Measurements from ENCODE around the gene TSTD2. TPM values are rescaled to one million over a fixed set of nuclear protein-coding genes. Genes with fewer than 3 reads are reported as not detected.

Gene TSTD2
- total RNA-seq, 1 experiment from 2014 or later: 29.7 TPM

DNA sequence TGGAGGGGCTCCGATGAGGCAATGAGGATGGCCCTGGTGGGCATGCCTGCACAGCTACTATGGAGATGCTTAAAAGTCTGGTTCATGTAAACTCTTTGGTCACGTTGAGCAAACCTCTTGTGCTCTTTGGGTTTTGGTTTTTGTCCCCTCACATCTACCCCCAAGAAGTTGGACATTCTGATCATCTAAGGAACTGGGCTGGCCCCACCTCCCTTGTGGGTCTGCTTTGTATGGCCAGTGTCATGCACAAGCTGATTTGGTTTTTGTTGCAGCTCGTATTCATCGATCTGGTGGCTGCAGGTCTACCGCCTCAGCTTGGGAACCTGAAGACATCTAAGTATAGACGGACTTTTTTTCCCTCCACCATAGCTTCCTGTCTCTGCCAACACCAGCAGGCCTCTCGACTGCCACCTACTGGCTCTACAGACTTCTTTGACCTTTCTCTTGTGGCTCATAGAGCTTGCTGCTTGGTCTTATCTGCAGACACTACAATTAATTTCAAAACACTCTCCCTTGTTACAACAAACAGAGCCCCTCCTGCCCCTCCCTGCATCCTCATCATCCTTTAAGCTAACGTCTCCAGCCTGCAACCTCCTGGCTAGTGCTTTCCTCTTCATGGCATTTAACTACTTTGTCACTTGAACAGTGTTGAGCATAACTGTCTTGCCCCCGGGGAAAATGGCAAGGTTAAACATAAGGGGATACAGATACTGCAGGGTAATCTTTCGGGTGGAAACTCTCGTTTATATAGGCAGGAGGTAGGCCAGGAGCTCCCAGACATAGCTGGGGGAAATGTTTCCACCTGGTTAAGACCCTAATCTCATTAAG lies 34.5 kb downstream of the TSTD2 start:
- ChIA-PET POLR2A (ENCODE audit: low non-redundant PET) (no interaction called here), CTCF (interaction anchor here (0.6 to 1.5 kb wide), 11 partner anchors 10 to 742 kb away, joined by 3 to 16 read pairs (median 7); partner anchors contain the start of gene TDRD7)
- intact Hi-C loops (cut with micrococcal nuclease; ENCODE audit: unreplicated experiment): loop anchor here (1.0 to 2.0 kb wide), 3 partner anchors 130 to 742 kb away; no protein-coding TSS in a partner anchor
- Histone ChIP-seq H3K27ac (ENCODE audit: low read depth, low read length, poor library complexity, severe bottlenecking) (no peak overlapping the region), H3K36me3 (ENCODE audit: insufficient read depth, low read length, poor library complexity, severe bottlenecking) (peaks cover 13% of the 10 kb centered on the region), H3K4me3 (ENCODE audit: low read depth, low read length, poor library complexity, severe bottlenecking) (no peak overlapping the region), H3K9me3 (ENCODE audit: low read depth, low read length, poor library complexity, severe bottlenecking) (no peaks in the 10 kb centered on the region), H3K4me1 (ENCODE audit: insufficient read depth, low read length, poor library complexity, severe bottlenecking) (no peaks in the 10 kb centered on the region), H3K27me3 (replicated peaks; ENCODE audit: insufficient read depth, low read depth, low read length, poor library complexity) (no peaks in the 10 kb centered on the region)
- TF ChIP-seq, protein P1, sequence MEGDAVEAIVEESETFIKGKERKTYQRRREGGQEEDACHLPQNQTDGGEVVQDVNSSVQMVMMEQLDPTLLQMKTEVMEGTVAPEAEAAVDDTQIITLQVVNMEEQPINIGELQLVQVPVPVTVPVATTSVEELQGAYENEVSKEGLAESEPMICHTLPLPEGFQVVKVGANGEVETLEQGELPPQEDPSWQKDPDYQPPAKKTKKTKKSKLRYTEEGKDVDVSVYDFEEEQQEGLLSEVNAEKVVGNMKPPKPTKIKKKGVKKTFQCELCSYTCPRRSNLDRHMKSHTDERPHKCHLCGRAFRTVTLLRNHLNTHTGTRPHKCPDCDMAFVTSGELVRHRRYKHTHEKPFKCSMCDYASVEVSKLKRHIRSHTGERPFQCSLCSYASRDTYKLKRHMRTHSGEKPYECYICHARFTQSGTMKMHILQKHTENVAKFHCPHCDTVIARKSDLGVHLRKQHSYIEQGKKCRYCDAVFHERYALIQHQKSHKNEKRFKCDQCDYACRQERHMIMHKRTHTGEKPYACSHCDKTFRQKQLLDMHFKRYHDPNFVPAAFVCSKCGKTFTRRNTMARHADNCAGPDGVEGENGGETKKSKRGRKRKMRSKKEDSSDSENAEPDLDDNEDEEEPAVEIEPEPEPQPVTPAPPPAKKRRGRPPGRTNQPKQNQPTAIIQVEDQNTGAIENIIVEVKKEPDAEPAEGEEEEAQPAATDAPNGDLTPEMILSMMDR (conservative IDR thresholded peaks at IDR 0.05; ENCODE audit: low read depth, low read length): peak; percentile 87
- TF ChIP-seq EZH2 (IDR thresholded peaks at IDR 0.05; ENCODE audit: borderline replicate concordance, low read depth, low read length, poor library complexity, severe bottlenecking): no peak
- no TSS peak for BruUV-seq (replicated peaks)
- DNase-seq (ENCODE audit: low spot score): peak; percentile 81

GRCh38 chr9:97596906-97597305 lies 36.3 kb downstream of the TSTD2 start:
- POLR2A ChIA-PET (ENCODE audit: low non-redundant PET): no interaction called here
- TF ChIP-seq, protein P1 (conservative IDR thresholded peaks at IDR 0.05; ENCODE audit: low read depth, low read length): no peak
- no peak for TF ChIP-seq EZH2 (IDR thresholded peaks at IDR 0.05; ENCODE audit: borderline replicate concordance, low read depth, low read length, poor library complexity, severe bottlenecking)
- intact Hi-C loops (cut with micrococcal nuclease; ENCODE audit: unreplicated experiment): no loop called here
- Histone ChIP-seq H3K4me1 (ENCODE audit: insufficient read depth, low read length, poor library complexity, severe bottlenecking) (no peaks in the 10 kb centered on the region), H3K4me3 (ENCODE audit: low read depth, low read length, poor library complexity, severe bottlenecking) (no peak overlapping the region), H3K27ac (ENCODE audit: low read depth, low read length, poor library complexity, severe bottlenecking) (no peak overlapping the region), H3K27me3 (replicated peaks; ENCODE audit: insufficient read depth, low read depth, low read length, poor library complexity) (no peaks in the 10 kb centered on the region), H3K36me3 (ENCODE audit: insufficient read depth, low read length, poor library complexity, severe bottlenecking) (peaks cover 11% of the 10 kb centered on the region), H3K9me3 (ENCODE audit: low read depth, low read length, poor library complexity, severe bottlenecking) (no peaks in the 10 kb centered on the region)
- BruUV-seq (replicated peaks): no TSS peak
- DNase-seq (ENCODE audit: low spot score): no peak
- CTCF ChIA-PET: no interaction called here

DNA sequence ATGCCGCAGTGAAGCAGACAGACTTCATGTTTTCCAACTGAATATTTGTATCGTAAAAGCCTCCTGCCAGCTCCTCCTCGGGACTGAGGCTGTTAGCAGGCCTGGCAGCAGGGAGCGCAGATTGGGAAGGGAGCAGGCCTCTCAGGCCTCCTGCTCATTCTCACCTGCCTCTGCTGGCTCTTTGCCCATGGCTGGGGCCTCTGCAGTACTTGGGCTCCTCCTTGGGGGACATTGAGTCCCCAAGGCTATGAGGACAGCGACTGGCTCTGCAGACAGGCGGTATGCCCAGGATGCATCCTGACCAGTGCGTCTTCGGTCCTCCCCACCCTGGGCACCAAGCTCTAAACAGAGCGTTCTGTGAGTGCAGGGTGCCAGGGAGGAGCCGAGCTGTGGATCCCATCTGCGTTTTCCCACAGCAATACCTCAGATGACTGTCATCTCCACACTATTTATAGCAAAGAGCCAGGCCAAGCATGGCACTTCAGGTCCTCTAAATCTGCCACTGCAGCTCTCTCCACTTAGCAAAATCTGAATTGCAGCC lies 38.7 kb downstream of the TSTD2 start:
- ChIA-PET CTCF (no interaction called here), POLR2A (ENCODE audit: low non-redundant PET) (no interaction called here)
- intact Hi-C loops (cut with micrococcal nuclease; ENCODE audit: unreplicated experiment): no loop called here
- Histone ChIP-seq H3K9me3 (ENCODE audit: low read depth, low read length, poor library complexity, severe bottlenecking) (no peaks in the 10 kb centered on the region), H3K36me3 (ENCODE audit: insufficient read depth, low read length, poor library complexity, severe bottlenecking) (no peaks in the 10 kb centered on the region), H3K27me3 (replicated peaks; ENCODE audit: insufficient read depth, low read depth, low read length, poor library complexity) (no peaks in the 10 kb centered on the region), H3K4me3 (ENCODE audit: low read depth, low read length, poor library complexity, severe bottlenecking) (no peak overlapping the region), H3K27ac (ENCODE audit: low read depth, low read length, poor library complexity, severe bottlenecking) (no peak overlapping the region), H3K4me1 (ENCODE audit: insufficient read depth, low read length, poor library complexity, severe bottlenecking) (no peaks in the 10 kb centered on the region)
- BruUV-seq (replicated peaks): no TSS peak
- no peak for TF ChIP-seq EZH2 (IDR thresholded peaks at IDR 0.05; ENCODE audit: borderline replicate concordance, low read depth, low read length, poor library complexity, severe bottlenecking)
- TF ChIP-seq, protein P1 (conservative IDR thresholded peaks at IDR 0.05; ENCODE audit: low read depth, low read length): no peak
- DNase-seq (ENCODE audit: low spot score): no peak

All from A673 (cell line).